Endothelial cell (in vitro differentiated cells): ENCODE results near the gene SSNA1. TPM values are rescaled to one million over a fixed set of nuclear protein-coding genes. Genes with fewer than 3 reads are reported as not detected.

ENCODE experiments used
- DNase-seq: peaks from one replicate; pipeline ENCODE4 v3.0.0; 2021; ENCODE audit warnings: low spot score
- H3K27ac Mint-ChIP-seq: one replicate; pipeline ENCODE4 v1.8.0; 2021; ENCODE audit warnings: mixed read lengths, inconsistent platforms; ENCODE audit not compliant: unreplicated experiment
- H3K27me3 Mint-ChIP-seq: one replicate; pipeline ENCODE4 v1.8.0; 2021; ENCODE audit warnings: mild to moderate bottlenecking, moderate library complexity, mixed read lengths, inconsistent platforms; ENCODE audit not compliant: unreplicated experiment
- H3K36me3 Mint-ChIP-seq: one replicate; pipeline ENCODE4 v1.8.0; 2021; ENCODE audit warnings: mild to moderate bottlenecking, low read depth, mixed read lengths, inconsistent platforms; ENCODE audit not compliant: unreplicated experiment
- H3K4me1 Mint-ChIP-seq: one replicate; pipeline ENCODE4 v1.8.0; 2021; ENCODE audit warnings: mild to moderate bottlenecking, mixed read lengths, inconsistent platforms; ENCODE audit not compliant: unreplicated experiment
- H3K4me3 Mint-ChIP-seq: one replicate; pipeline ENCODE4 v1.8.0; 2021; ENCODE audit warnings: mild to moderate bottlenecking, mixed read lengths, inconsistent platforms; ENCODE audit not compliant: unreplicated experiment
- H3K9me3 Mint-ChIP-seq: one replicate; pipeline ENCODE4 v1.8.0; 2021; ENCODE audit warnings: mixed read lengths, inconsistent platforms; ENCODE audit not compliant: unreplicated experiment
- total RNA-seq: library from RNA; stranded (reverse); fragmentation: NEBNext Ultra II Directional; extraction: Animal tissue kit (Norgen Biotek cat#: 25700); gene quantifications from one replicate; pipeline ENCODE4 v1.2.1, GENCODE V29; 2021; ENCODE audit not compliant: unreplicated experiment
- TF ChIP-seq, protein P1 (sequence below): fragments of 200-600 bp; sonication (generic); IDR thresholded peaks from one replicate; pipeline ENCODE4 v1.5.0; 2021; ENCODE audit warnings: antibody characterized with exemption; ENCODE audit not compliant: unreplicated experiment

SSNA1 gene
- total RNA-seq, 1 donor from 2014 or later = 53.8 TPM

DNA sequence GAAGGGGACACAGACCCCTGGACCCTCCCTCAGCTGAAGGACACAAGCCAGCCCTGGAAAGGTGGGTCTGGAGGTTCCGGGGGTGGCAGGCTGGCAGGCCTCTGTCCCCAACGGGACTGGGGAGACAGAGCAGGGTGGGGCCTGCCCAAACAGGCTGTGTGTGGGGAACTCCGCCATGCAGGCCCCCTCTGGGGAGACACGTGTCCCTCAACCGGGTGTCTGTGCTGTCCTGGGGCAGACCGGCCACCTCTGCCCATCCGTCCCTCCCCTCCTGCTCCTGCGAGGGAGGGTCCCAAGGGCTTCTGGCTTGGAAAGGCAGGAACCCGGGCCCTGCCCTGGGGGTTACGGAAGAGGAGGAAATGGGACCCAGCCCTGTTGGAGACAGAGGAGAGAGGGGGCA is 43.6 kb downstream of the SSNA1 start:
- no peaks in the 10 kb centered on the region for H3K27me3 Mint-ChIP-seq
- no peaks in the 10 kb centered on the region for H3K9me3 Mint-ChIP-seq
- H3K27ac Mint-ChIP-seq = no peak overlapping the region
- H3K4me3 Mint-ChIP-seq = no peak overlapping the region
- TF ChIP-seq, protein P1, sequence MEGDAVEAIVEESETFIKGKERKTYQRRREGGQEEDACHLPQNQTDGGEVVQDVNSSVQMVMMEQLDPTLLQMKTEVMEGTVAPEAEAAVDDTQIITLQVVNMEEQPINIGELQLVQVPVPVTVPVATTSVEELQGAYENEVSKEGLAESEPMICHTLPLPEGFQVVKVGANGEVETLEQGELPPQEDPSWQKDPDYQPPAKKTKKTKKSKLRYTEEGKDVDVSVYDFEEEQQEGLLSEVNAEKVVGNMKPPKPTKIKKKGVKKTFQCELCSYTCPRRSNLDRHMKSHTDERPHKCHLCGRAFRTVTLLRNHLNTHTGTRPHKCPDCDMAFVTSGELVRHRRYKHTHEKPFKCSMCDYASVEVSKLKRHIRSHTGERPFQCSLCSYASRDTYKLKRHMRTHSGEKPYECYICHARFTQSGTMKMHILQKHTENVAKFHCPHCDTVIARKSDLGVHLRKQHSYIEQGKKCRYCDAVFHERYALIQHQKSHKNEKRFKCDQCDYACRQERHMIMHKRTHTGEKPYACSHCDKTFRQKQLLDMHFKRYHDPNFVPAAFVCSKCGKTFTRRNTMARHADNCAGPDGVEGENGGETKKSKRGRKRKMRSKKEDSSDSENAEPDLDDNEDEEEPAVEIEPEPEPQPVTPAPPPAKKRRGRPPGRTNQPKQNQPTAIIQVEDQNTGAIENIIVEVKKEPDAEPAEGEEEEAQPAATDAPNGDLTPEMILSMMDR = no peak
- H3K4me1 Mint-ChIP-seq = no peaks in the 10 kb centered on the region
- no peaks in the 10 kb centered on the region for H3K36me3 Mint-ChIP-seq
- DNase-seq = no peak

DNA sequence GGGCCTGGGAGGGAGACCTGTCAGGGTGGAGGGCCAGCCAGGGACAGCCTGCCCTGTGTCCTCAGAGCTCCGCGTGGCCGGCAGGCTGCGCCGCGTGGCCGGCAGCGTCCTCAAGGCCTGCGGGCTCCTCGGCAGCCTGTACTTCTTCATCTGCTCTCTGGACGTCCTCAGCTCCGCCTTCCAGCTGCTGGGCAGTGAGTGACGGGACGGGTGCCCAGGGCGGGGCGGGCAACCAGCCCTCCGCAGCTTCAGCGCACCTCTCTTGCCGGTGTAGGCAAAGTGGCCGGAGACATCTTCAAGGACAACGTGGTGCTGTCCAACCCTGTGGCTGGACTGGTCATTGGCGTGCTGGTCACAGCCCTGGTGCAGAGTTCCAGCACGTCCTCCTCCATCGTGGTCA is 44.0 kb downstream of the SSNA1 start:
- TF ChIP-seq, protein P1 = no peak
- DNase-seq = no peak
- Mint-ChIP-seq H3K27me3 (no peaks in the 10 kb centered on the region), H3K4me3 (no peak overlapping the region), H3K36me3 (no peaks in the 10 kb centered on the region), H3K27ac (no peak overlapping the region), H3K4me1 (no peaks in the 10 kb centered on the region), H3K9me3 (no peaks in the 10 kb centered on the region)

DNA sequence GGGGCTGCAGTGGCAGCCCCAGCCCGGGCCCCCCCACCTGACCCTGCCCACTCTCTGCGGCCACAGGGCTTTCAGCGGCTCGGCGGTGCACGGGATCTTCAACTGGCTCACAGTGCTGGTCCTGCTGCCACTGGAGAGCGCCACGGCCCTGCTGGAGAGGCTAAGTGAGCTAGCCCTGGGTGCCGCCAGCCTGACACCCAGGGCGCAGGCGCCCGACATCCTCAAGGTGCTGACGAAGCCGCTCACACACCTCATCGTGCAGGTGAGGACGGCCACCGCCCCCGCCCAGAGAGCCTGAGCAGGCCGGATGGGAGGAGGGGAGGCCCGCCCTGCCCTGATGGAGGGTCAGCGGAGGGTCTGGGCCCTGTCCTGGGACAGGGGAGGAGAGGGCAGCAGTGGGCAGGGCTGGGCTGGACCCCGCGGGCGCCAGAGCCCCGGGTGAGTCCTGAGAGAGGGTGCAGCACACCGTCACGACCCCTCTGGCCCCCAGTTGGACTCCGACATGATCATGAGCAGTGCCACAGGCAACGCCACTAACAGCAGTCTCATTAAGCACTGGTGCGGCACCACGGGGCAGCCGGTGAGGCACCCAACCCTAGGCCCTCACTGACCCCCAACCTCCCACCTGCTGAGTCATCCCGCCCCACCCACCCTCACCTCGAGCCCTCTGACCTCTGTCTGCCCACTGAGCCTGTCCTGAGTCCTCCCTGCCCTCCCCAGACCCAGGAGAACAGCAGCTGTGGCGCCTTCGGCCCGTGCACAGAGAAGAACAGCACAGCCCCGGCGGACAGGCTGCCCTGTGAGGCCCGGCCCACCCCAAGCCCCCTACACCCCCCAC is 44.9 kb downstream of the SSNA1 start:
- TF ChIP-seq, protein P1 = no peak
- Mint-ChIP-seq H3K36me3 (no peaks in the 10 kb centered on the region), H3K27ac (no peak overlapping the region), H3K27me3 (peaks cover 2% of the 10 kb centered on the region), H3K4me3 (no peak overlapping the region), H3K4me1 (no peaks in the 10 kb centered on the region), H3K9me3 (no peaks in the 10 kb centered on the region)
- DNase-seq = no peak

DNA sequence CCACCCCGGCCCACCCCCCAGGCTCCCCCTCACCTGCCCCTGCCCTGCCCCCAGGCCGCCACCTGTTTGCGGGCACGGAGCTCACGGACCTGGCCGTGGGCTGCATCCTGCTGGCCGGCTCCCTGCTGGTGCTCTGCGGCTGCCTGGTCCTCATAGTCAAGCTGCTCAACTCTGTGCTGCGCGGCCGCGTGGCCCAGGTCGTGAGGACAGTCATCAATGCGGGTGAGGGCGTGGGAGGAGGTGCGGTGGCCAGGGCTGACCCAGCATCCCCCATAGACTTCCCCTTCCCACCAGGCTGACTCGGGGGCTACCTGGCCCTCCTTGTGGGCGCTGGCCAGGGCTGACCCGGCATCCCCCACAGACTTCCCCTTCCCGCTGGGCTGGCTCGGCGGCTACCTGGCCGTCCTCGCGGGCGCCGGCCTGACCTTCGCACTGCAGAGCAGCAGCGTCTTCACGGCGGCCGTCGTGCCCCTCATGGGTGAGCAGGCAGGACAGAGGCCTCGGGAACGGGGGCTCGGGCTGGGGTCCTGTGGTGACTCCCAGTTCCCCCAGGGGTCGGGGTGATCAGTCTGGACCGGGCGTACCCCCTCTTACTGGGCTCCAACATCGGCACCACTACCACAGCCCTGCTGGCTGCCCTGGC is 45.7 kb downstream of the SSNA1 start:
- Mint-ChIP-seq H3K4me1 (no peaks in the 10 kb centered on the region), H3K27me3 (peaks cover 2% of the 10 kb centered on the region), H3K27ac (no peak overlapping the region), H3K9me3 (no peaks in the 10 kb centered on the region), H3K4me3 (no peak overlapping the region), H3K36me3 (peaks cover 3% of the 10 kb centered on the region)
- TF ChIP-seq, protein P1 = no peak
- DNase-seq = no peak
